H9 (cell line): Measurements from ENCODE around the gene QPRT. TPM values are rescaled to one million over a fixed set of nuclear protein-coding genes. Genes with fewer than 3 reads are reported as not detected.
A peak's percentile ranks its signal among the peaks of the same experiment; 100 is the strongest.

Experiments
- DNase-seq: peaks from one replicate; pipeline ENCODE4 v3.0.0-alpha.2; 2017
- H2AFZ ChIP-seq: one replicate; pipeline ENCODE4 v1.6.1; 2013; ENCODE audit warnings: mild to moderate bottlenecking, low read length, control low read depth, moderate library complexity
- H2AK5ac ChIP-seq: 2 replicates; pipeline ENCODE4 v1.6.1; 2013; ENCODE audit warnings: low read length, control low read depth, mixed read lengths; ENCODE audit not compliant: insufficient read length
- H2BK120ac ChIP-seq: one replicate; pipeline ENCODE4 v1.6.1; 2013; ENCODE audit warnings: low read depth, mild to moderate bottlenecking, low read length, control low read depth, inconsistent platforms; ENCODE audit not compliant: poor library complexity, severe bottlenecking
- H2BK12ac ChIP-seq: 2 replicates; pipeline ENCODE4 v1.6.1; 2013; ENCODE audit warnings: low read length, control low read depth, mixed read lengths, low read depth; ENCODE audit not compliant: insufficient read length
- H2BK15ac ChIP-seq: 2 replicates; pipeline ENCODE4 v1.6.1; 2013; ENCODE audit warnings: low read depth, low read length, control low read depth
- H2BK20ac ChIP-seq: one replicate; pipeline ENCODE4 v1.6.1; 2013; ENCODE audit warnings: low read depth, mild to moderate bottlenecking, low read length, control low read depth, inconsistent platforms; ENCODE audit not compliant: poor library complexity, severe bottlenecking
- H2BK5ac ChIP-seq: 2 replicates; pipeline ENCODE4 v1.6.1; 2013; ENCODE audit warnings: low read length, control low read depth, mixed read lengths; ENCODE audit not compliant: insufficient read length
- H3K14ac ChIP-seq: 2 replicates; pipeline ENCODE4 v1.6.1; 2013; ENCODE audit warnings: low read length, control low read depth; ENCODE audit not compliant: insufficient read depth
- H3K18ac ChIP-seq: 2 replicates; pipeline ENCODE4 v1.6.1; 2013; ENCODE audit warnings: low read depth, mild to moderate bottlenecking, mixed read lengths, low read length, control low read depth; ENCODE audit not compliant: insufficient read length
- H3K23ac ChIP-seq: 2 replicates; pipeline ENCODE4 v1.6.1; 2013; ENCODE audit warnings: low read length, control low read depth, mixed read lengths, low read depth; ENCODE audit not compliant: insufficient read length
- H3K23me2 ChIP-seq: 2 replicates; pipeline ENCODE4 v1.6.1; 2013; ENCODE audit warnings: low read depth, mild to moderate bottlenecking, mixed read lengths, low read length, control low read depth; ENCODE audit not compliant: insufficient read length, poor library complexity, severe bottlenecking
- H3K27ac ChIP-seq: 2 replicates; pipeline ENCODE4 v1.5.1; 2013; ENCODE audit warnings: low read length, control low read depth, mixed read lengths, low read depth; ENCODE audit not compliant: insufficient read length
- H3K27me3 ChIP-seq: 2 replicates; pipeline ENCODE4 v1.6.1; 2013; ENCODE audit warnings: low read length, control low read depth, inconsistent platforms; ENCODE audit not compliant: insufficient read depth
- H3K4ac ChIP-seq: 2 replicates; pipeline ENCODE4 v1.6.1; 2013; ENCODE audit warnings: low read depth, mild to moderate bottlenecking, control low read depth, inconsistent platforms, low read length, moderate library complexity
- H3K4me1 ChIP-seq: 2 replicates; pipeline ENCODE4 v1.6.1; 2013; ENCODE audit warnings: low read length, control low read depth, inconsistent platforms; ENCODE audit not compliant: insufficient read depth
- H3K4me2 ChIP-seq: 2 replicates; pipeline ENCODE4 v1.6.1; 2013; ENCODE audit warnings: low read length, control low read depth, mixed read lengths; ENCODE audit not compliant: insufficient read length, insufficient read depth
- H3K56ac ChIP-seq: 2 replicates; pipeline ENCODE4 v1.6.1; 2013; ENCODE audit warnings: low read depth, mild to moderate bottlenecking, mixed read lengths, low read length, control low read depth; ENCODE audit not compliant: insufficient read length
- H3K79me1 ChIP-seq: 2 replicates; pipeline ENCODE4 v1.6.1; 2013; ENCODE audit warnings: low read depth, mild to moderate bottlenecking, moderate library complexity, low read length, control low read depth, inconsistent platforms; ENCODE audit not compliant: insufficient read depth, poor library complexity, severe bottlenecking
- H3K79me2 ChIP-seq: 2 replicates; pipeline ENCODE4 v1.6.1; 2013; ENCODE audit warnings: low read length, control low read depth, inconsistent platforms; ENCODE audit not compliant: insufficient read depth
- H3K9ac ChIP-seq: 2 replicates; pipeline ENCODE4 v1.6.1; 2013; ENCODE audit warnings: low read length, control low read depth, mixed read lengths; ENCODE audit not compliant: insufficient read length; ENCODE audit errors: extremely low read depth
- H3K9me3 ChIP-seq: one replicate; pipeline ENCODE4 v1.6.1; 2013; ENCODE audit warnings: low read depth, low read length, inconsistent platforms; ENCODE audit not compliant: control insufficient read depth
- H3T11ph ChIP-seq: one replicate; pipeline ENCODE4 v1.6.1; 2013; ENCODE audit warnings: mild to moderate bottlenecking, low read length, control low read depth, inconsistent platforms
- H4K20me1 ChIP-seq: one replicate; pipeline ENCODE4 v1.6.1; 2013; ENCODE audit not compliant: control insufficient read depth, insufficient read length, insufficient read depth
- H4K5ac ChIP-seq: 2 replicates; pipeline ENCODE4 v1.6.1; 2013; ENCODE audit warnings: low read depth, mild to moderate bottlenecking, mixed read lengths, low read length, control low read depth; ENCODE audit not compliant: insufficient read length
- H4K8ac ChIP-seq: replicated peaks from 2 replicates; pipeline ENCODE4 v1.6.1; 2013; ENCODE audit warnings: low read length, control low read depth, mixed read lengths, low read depth; ENCODE audit not compliant: insufficient read length
- H4K91ac ChIP-seq: 2 replicates; pipeline ENCODE4 v1.6.1; 2013; ENCODE audit warnings: low read depth, mild to moderate bottlenecking, moderate library complexity, mixed read lengths, low read length, control low read depth; ENCODE audit not compliant: insufficient read length
- H3K27ac Mint-ChIP-seq, 3 experiments: 2 replicates in 2 of 3; 3 replicates in 1 of 3; pipeline ENCODE4 v1.8.0; 2020 to 2021; ENCODE audit warnings: mixed read lengths in 3 of 3, mild to moderate bottlenecking in 1 of 3, moderate library complexity in 1 of 3
- H3K27me3 Mint-ChIP-seq: 2 replicates; pipeline ENCODE4 v1.8.0; 2021; ENCODE audit warnings: low read depth, mild to moderate bottlenecking, moderate library complexity, mixed read lengths
- H3K36me3 Mint-ChIP-seq, 3 experiments: 2 replicates in 2 of 3; 3 replicates in 1 of 3; pipeline ENCODE4 v1.8.0; 2020 to 2021; ENCODE audit warnings: low read depth in 3 of 3, mixed read lengths in 3 of 3; ENCODE audit not compliant: insufficient read depth in 1 of 3
- H3K4me1 Mint-ChIP-seq, 2 experiments: 2 replicates each; pipeline ENCODE4 v1.8.0; 2020; ENCODE audit warnings: mixed read lengths in 2 of 2
- H3K4me3 Mint-ChIP-seq, 2 experiments: 2 replicates in 1 of 2; 3 replicates in 1 of 2; pipeline ENCODE4 v1.8.0; 2020 to 2021; ENCODE audit warnings: mild to moderate bottlenecking in 2 of 2, mixed read lengths in 2 of 2, moderate library complexity in 1 of 2
- H3K9me3 Mint-ChIP-seq, 2 experiments: 2 replicates in 1 of 2; 3 replicates in 1 of 2; pipeline ENCODE4 v1.8.0; 2020; ENCODE audit warnings: mild to moderate bottlenecking in 2 of 2, mixed read lengths in 2 of 2, moderate library complexity in 1 of 2
- WGBS: extraction: QIAGEN DNeasy Blood & Tissue Kit; methylation state at CpG from one replicate; pipeline ENCODE4 v1.1.7; 2013; ENCODE audit warnings: missing lambda C conversion rate, low lambda C conversion rate, mixed read lengths; ENCODE audit not compliant: insufficient read length; ENCODE audit errors: extremely low coverage; 5-methylcytosine and 5-hydroxymethylcytosine counted together
- total RNA-seq: library from RNA; stranded (reverse); gene quantifications from 2 replicates; pipeline ENCODE4 v1.2.1, GENCODE V29; 2021
- TF ChIP-seq, protein P1 (sequence below): fragments of 200-600 bp; sonication (generic); conservative IDR thresholded peaks from 3 replicates; pipeline ENCODE4 v1.8.0; 2021; ENCODE audit warnings: antibody characterized with exemption, mild to moderate bottlenecking

QPRT gene
- total RNA-seq, 1 experiment from 2014 or later, result 107 TPM

- TF ChIP-seq, protein P1, sequence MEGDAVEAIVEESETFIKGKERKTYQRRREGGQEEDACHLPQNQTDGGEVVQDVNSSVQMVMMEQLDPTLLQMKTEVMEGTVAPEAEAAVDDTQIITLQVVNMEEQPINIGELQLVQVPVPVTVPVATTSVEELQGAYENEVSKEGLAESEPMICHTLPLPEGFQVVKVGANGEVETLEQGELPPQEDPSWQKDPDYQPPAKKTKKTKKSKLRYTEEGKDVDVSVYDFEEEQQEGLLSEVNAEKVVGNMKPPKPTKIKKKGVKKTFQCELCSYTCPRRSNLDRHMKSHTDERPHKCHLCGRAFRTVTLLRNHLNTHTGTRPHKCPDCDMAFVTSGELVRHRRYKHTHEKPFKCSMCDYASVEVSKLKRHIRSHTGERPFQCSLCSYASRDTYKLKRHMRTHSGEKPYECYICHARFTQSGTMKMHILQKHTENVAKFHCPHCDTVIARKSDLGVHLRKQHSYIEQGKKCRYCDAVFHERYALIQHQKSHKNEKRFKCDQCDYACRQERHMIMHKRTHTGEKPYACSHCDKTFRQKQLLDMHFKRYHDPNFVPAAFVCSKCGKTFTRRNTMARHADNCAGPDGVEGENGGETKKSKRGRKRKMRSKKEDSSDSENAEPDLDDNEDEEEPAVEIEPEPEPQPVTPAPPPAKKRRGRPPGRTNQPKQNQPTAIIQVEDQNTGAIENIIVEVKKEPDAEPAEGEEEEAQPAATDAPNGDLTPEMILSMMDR, result no peak
- Mint-ChIP-seq H3K4me3 (no peak within 1 kb of the TSS), H3K36me3 (no peaks in the 10 kb centered on the region; a peak in 1 of 7 replicates), H3K9me3 (no peaks in the 10 kb centered on the region; a peak in 1 of 5 replicates), H3K27me3 (peaks cover 9% of the 10 kb centered on the region; the same call in 1 of the 2 replicates), H3K4me1 (peaks cover 33 to 42% of the 10 kb centered on the region in 2 experiments), H3K27ac (peak within 1 kb of the TSS in 2 of 3 experiments; percentile 64 to 87; a peak in 2 of 7 replicates)
- no peaks in the 10 kb centered on the region; the same call in 1 of the 2 replicates for H3K27me3 ChIP-seq
- no peak within 1 kb of the TSS for H3K23ac ChIP-seq
- no peak within 1 kb of the TSS for H4K5ac ChIP-seq
- H2BK20ac ChIP-seq, result no peak within 1 kb of the TSS
- H3T11ph ChIP-seq, result no peak within 1 kb of the TSS
- H3K56ac ChIP-seq, result no peak within 1 kb of the TSS
- no peak within 1 kb of the TSS for H2AK5ac ChIP-seq
- H2AFZ ChIP-seq, result no peak within 1 kb of the TSS
- WGBS, result no CpG with 5 or more reads among the region's 18 CpGs
- no peak within 1 kb of the TSS for H4K8ac ChIP-seq
- no peak within 1 kb of the TSS for H3K27ac ChIP-seq
- peaks cover 4% of the 10 kb centered on the region; the same call in 1 of the 2 replicates for H3K4me1 ChIP-seq
- H3K23me2 ChIP-seq, result peaks cover 8% of the 10 kb centered on the region
- H3K79me1 ChIP-seq, result no peaks in the 10 kb centered on the region
- H2BK120ac ChIP-seq, result no peak within 1 kb of the TSS
- no peak for DNase-seq
- H4K20me1 ChIP-seq, result no peaks in the 10 kb centered on the region
- H3K79me2 ChIP-seq, result no peaks in the 10 kb centered on the region; the same call in 1 of the 2 replicates
- no peak within 1 kb of the TSS for H3K18ac ChIP-seq
- H3K9ac ChIP-seq, result no peak within 1 kb of the TSS
- H3K9me3 ChIP-seq, result no peaks in the 10 kb centered on the region
- H3K4me2 ChIP-seq, result no peak within 1 kb of the TSS
- H3K4ac ChIP-seq, result no peak within 1 kb of the TSS
- no peak within 1 kb of the TSS for H4K91ac ChIP-seq
- no peak within 1 kb of the TSS for H2BK5ac ChIP-seq
- H3K14ac ChIP-seq, result no peak within 1 kb of the TSS; the same call in 1 of the 2 replicates
- no peak within 1 kb of the TSS for H2BK15ac ChIP-seq
- H2BK12ac ChIP-seq, result no peak within 1 kb of the TSS
Observed at GRCh38 chr16:29663016-29663806, 15.8 kb upstream of the QPRT start, which contains the start of gene SPN. SPN (plus strand) TSS chr16:29663247; CDS start chr16:29663729, 482 bp downstream.
